Measurements from ENCODE around the gene CRYAA.
A peak's percentile ranks its signal among the peaks of the same experiment; 100 is the strongest.

CRYAA gene

DNA sequence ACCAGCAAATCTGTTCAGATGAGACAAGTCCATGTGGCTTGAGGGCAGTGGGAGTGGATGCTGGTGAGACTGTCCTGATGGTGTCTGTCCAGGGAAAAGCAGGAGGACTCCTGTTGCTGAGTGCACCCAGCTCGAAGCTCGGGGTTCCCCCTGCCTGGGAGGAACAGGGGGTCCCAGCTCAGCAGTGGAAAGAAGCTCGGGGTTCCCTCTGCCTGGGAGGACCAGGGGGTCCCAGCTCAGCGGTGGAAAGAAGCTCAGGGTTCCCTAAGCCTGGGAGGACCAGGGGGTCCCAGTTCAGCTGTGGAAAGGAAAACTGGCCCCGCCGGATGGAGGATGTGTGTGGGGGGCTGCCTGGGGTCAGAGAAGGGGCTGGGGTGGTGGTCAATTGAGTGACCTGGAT, 39.1 kb downstream of the CRYAA start:
- Histone ChIP-seq H3K79me1 (ENCODE audit: low read length) (no peaks in the 10 kb centered on the region), H3K9ac (ENCODE audit: low read length) (no peak overlapping the region), H3K27ac (ENCODE audit: low read depth, low read length) (no peak overlapping the region), H2BK15ac (replicated peaks; ENCODE audit: low read depth) (no peak overlapping the region), H4K5ac (ENCODE audit: low read length) (no peak overlapping the region), H3K27me3 (ENCODE audit: insufficient read depth, low read length, poor library complexity) (no peaks in the 10 kb centered on the region), H2AK5ac (ENCODE audit: low read length) (no peak overlapping the region), H4K8ac (ENCODE audit: low read depth, low read length) (no peak overlapping the region), H3K23ac (ENCODE audit: low read length) (no peak overlapping the region), H3K4ac (ENCODE audit: low read depth, low read length) (no peak overlapping the region), H3K56ac (ENCODE audit: low read length) (no peak overlapping the region), H3K4me2 (ENCODE audit: low read length) (no peak overlapping the region), H2BK120ac (ENCODE audit: low read depth, low read length) (no peak overlapping the region), H3K36me3 (ENCODE audit: control insufficient read depth, insufficient read depth, low read length) (no peaks in the 10 kb centered on the region), H3K4me1 (ENCODE audit: control insufficient read depth, low read depth, low read length) (peaks cover 3% of the 10 kb centered on the region), H3K79me2 (ENCODE audit: control insufficient read depth, insufficient read depth, low read length) (no peaks in the 10 kb centered on the region), H3K4me3 (ENCODE audit: low read length) (no peak overlapping the region), H2BK5ac (ENCODE audit: low read length) (no peak overlapping the region), H3K18ac (ENCODE audit: low read length) (no peak overlapping the region)
- DNase-seq, result no peak
- no CpG with 5 or more reads among the region's 6 CpGs for whole genome bisulfite sequencing (ENCODE audit: extremely low coverage, insufficient coverage, low lambda C conversion rate)

DNA sequence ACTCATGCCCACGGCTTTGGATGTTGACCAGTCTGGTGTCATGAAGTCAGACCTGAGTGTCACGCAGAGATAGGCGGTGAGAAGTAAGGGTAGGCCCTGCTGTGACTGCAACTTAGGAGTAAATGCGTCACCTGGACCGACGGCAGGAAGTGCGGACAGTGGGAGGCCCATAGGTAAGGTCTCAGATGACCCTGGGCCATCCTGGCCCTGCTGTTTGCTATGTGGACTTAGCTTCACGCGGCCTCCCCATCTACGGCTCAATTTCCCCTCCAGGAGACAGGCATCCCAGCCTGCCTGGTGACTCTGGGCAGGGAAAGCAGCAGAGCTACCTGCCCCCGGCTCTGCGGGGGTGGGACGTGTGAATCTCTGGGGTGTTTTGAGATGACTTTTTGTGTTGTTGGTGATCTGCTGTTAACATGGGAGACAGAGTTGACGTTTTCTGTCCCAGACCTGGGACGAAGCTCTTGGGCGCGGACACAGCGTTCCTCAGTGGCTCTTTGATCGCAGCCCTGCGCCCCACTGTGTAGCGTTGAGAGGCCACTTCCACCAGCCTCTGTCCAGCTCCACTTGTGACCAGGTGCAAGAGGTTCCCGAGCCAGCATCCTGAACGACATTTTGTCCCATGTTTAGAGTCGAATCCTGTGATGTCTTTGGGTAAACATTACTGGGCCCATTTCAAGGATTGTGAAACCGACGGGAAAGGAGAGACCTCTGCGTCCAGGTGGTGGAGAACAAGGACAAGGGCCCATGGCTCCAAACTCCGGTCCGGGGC, 39.9 kb downstream of the CRYAA start:
- no CpG with 5 or more reads among the region's 29 CpGs for WGBS (ENCODE audit: extremely low coverage, insufficient coverage, low lambda C conversion rate)
- H3K79me2 ChIP-seq (ENCODE audit: control insufficient read depth, insufficient read depth, low read length), result no peaks in the 10 kb centered on the region

GRCh38 chr21:43209575-43210453, 41.0 kb downstream of the CRYAA start:
- no peak overlapping the region for H4K5ac ChIP-seq (ENCODE audit: low read length)
- H3K4me3 ChIP-seq (ENCODE audit: low read length), result no peak overlapping the region
- H3K56ac ChIP-seq (ENCODE audit: low read length), result no peak overlapping the region
- no peaks in the 10 kb centered on the region for H3K27me3 ChIP-seq (ENCODE audit: insufficient read depth, low read length, poor library complexity)
- no peak overlapping the region for H3K18ac ChIP-seq (ENCODE audit: low read length)
- DNase-seq, result no peak
- H3K4ac ChIP-seq (ENCODE audit: low read depth, low read length), result no peak overlapping the region
- H3K9ac ChIP-seq (ENCODE audit: low read length), result no peak overlapping the region
- no CpG with 5 or more reads among the region's 36 CpGs for WGBS (ENCODE audit: extremely low coverage, insufficient coverage, low lambda C conversion rate)
- no peaks in the 10 kb centered on the region for H3K79me2 ChIP-seq (ENCODE audit: control insufficient read depth, insufficient read depth, low read length)
- H3K36me3 ChIP-seq (ENCODE audit: control insufficient read depth, insufficient read depth, low read length), result no peaks in the 10 kb centered on the region
- H3K27ac ChIP-seq (ENCODE audit: low read depth, low read length), result no peak overlapping the region
- H3K4me1 ChIP-seq (ENCODE audit: control insufficient read depth, low read depth, low read length), result peaks cover 3% of the 10 kb centered on the region
- no peak overlapping the region for H4K8ac ChIP-seq (ENCODE audit: low read depth, low read length)
- H2BK120ac ChIP-seq (ENCODE audit: low read depth, low read length), result no peak overlapping the region
- no peak overlapping the region for H2AK5ac ChIP-seq (ENCODE audit: low read length)
- H2BK15ac ChIP-seq (replicated peaks; ENCODE audit: low read depth), result no peak overlapping the region
- no peak overlapping the region for H3K4me2 ChIP-seq (ENCODE audit: low read length)
- H3K79me1 ChIP-seq (ENCODE audit: low read length), result no peaks in the 10 kb centered on the region
- H2BK5ac ChIP-seq (ENCODE audit: low read length), result no peak overlapping the region
- H3K23ac ChIP-seq (ENCODE audit: low read length), result no peak overlapping the region

More for the DNA sequence above, 39.9 kb downstream of the CRYAA start:
- peak; percentile 46 for DNase-seq
- Histone ChIP-seq H3K4me3 (ENCODE audit: low read length) (no peak overlapping the region), H2BK120ac (ENCODE audit: low read depth, low read length) (no peak overlapping the region), H2AK5ac (ENCODE audit: low read length) (no peak overlapping the region), H3K27me3 (ENCODE audit: insufficient read depth, low read length, poor library complexity) (no peaks in the 10 kb centered on the region), H4K5ac (ENCODE audit: low read length) (no peak overlapping the region), H3K27ac (ENCODE audit: low read depth, low read length) (no peak overlapping the region), H3K9ac (ENCODE audit: low read length) (no peak overlapping the region), H4K8ac (ENCODE audit: low read depth, low read length) (no peak overlapping the region), H3K56ac (ENCODE audit: low read length) (no peak overlapping the region), H3K79me1 (ENCODE audit: low read length) (no peaks in the 10 kb centered on the region), H3K23ac (ENCODE audit: low read length) (peak overlapping the region; percentile 89), H3K4me2 (ENCODE audit: low read length) (no peak overlapping the region), H3K18ac (ENCODE audit: low read length) (no peak overlapping the region), H2BK5ac (ENCODE audit: low read length) (no peak overlapping the region), H3K4ac (ENCODE audit: low read depth, low read length) (no peak overlapping the region), H2BK15ac (replicated peaks; ENCODE audit: low read depth) (no peak overlapping the region), H3K4me1 (ENCODE audit: control insufficient read depth, low read depth, low read length) (peaks cover 3% of the 10 kb centered on the region), H3K36me3 (ENCODE audit: control insufficient read depth, insufficient read depth, low read length) (no peaks in the 10 kb centered on the region)

DNA sequence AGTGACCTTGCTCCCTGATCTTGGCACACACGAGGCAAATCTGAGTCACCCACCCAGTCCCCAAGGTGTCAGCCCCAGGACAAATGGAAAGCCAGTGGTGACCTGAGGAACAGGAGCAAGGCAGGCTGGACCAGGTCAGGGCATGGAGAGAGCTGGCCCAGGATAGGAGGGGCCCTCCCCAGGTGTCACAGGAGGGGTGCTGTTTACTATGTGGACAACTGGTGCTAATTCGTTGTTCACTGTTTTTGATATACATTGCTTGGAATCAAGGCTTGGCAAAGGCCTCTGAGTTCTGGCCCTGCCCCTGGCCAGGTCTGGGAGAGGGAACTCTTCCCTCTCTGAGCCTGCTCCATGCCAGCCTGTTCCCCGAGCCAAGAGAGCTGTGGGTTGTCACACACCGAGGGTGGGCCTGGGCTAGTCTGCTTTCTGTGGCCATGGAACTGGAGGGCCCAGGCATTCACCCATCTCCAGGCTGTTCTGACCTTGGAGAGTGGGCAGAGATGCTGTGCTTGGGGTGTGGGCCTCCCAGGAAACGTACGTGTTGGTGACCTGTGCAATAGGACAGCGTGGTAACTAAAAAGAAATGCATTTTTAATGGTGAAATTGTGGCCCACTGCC, 41.8 kb downstream of the CRYAA start:
- Histone ChIP-seq H3K18ac (ENCODE audit: low read length) (no peak overlapping the region), H3K27ac (ENCODE audit: low read depth, low read length) (no peak overlapping the region), H3K27me3 (ENCODE audit: insufficient read depth, low read length, poor library complexity) (no peaks in the 10 kb centered on the region), H3K4me3 (ENCODE audit: low read length) (no peak overlapping the region), H3K56ac (ENCODE audit: low read length) (no peak overlapping the region), H4K5ac (ENCODE audit: low read length) (no peak overlapping the region), H2BK120ac (ENCODE audit: low read depth, low read length) (no peak overlapping the region), H4K8ac (ENCODE audit: low read depth, low read length) (no peak overlapping the region), H3K79me2 (ENCODE audit: control insufficient read depth, insufficient read depth, low read length) (no peaks in the 10 kb centered on the region), H3K9ac (ENCODE audit: low read length) (no peak overlapping the region), H3K36me3 (ENCODE audit: control insufficient read depth, insufficient read depth, low read length) (no peaks in the 10 kb centered on the region), H3K4me1 (ENCODE audit: control insufficient read depth, low read depth, low read length) (peaks cover 3% of the 10 kb centered on the region), H2BK5ac (ENCODE audit: low read length) (no peak overlapping the region), H3K79me1 (ENCODE audit: low read length) (no peaks in the 10 kb centered on the region), H3K23ac (ENCODE audit: low read length) (no peak overlapping the region), H2AK5ac (ENCODE audit: low read length) (no peak overlapping the region), H2BK15ac (replicated peaks; ENCODE audit: low read depth) (no peak overlapping the region), H3K4ac (ENCODE audit: low read depth, low read length) (no peak overlapping the region), H3K4me2 (ENCODE audit: low read length) (no peak overlapping the region)
- no peak for DNase-seq
- no CpG with 5 or more reads among the region's 7 CpGs for WGBS (ENCODE audit: extremely low coverage, insufficient coverage, low lambda C conversion rate)

GRCh38 chr21:43211072-43211759, 42.4 kb downstream of the CRYAA start:
- no peak overlapping the region for H3K4me3 ChIP-seq (ENCODE audit: low read length)
- WGBS (ENCODE audit: extremely low coverage, insufficient coverage, low lambda C conversion rate), result no CpG with 5 or more reads among the region's 21 CpGs
- H2AK5ac ChIP-seq (ENCODE audit: low read length), result no peak overlapping the region
- no peak overlapping the region for H3K18ac ChIP-seq (ENCODE audit: low read length)
- H3K79me2 ChIP-seq (ENCODE audit: control insufficient read depth, insufficient read depth, low read length), result no peaks in the 10 kb centered on the region
- H3K79me1 ChIP-seq (ENCODE audit: low read length), result no peaks in the 10 kb centered on the region
- no peak overlapping the region for H4K5ac ChIP-seq (ENCODE audit: low read length)
- H3K36me3 ChIP-seq (ENCODE audit: control insufficient read depth, insufficient read depth, low read length), result no peaks in the 10 kb centered on the region
- no peak overlapping the region for H3K4ac ChIP-seq (ENCODE audit: low read depth, low read length)
- H2BK120ac ChIP-seq (ENCODE audit: low read depth, low read length), result no peak overlapping the region
- H3K56ac ChIP-seq (ENCODE audit: low read length), result no peak overlapping the region
- no peak overlapping the region for H2BK15ac ChIP-seq (replicated peaks; ENCODE audit: low read depth)
- no peak overlapping the region for H3K4me2 ChIP-seq (ENCODE audit: low read length)
- no peak overlapping the region for H2BK5ac ChIP-seq (ENCODE audit: low read length)
- H3K23ac ChIP-seq (ENCODE audit: low read length), result no peak overlapping the region
- H3K9ac ChIP-seq (ENCODE audit: low read length), result no peak overlapping the region
- no peak overlapping the region for H3K27ac ChIP-seq (ENCODE audit: low read depth, low read length)
- H3K27me3 ChIP-seq (ENCODE audit: insufficient read depth, low read length, poor library complexity), result no peaks in the 10 kb centered on the region
- peaks cover 3% of the 10 kb centered on the region for H3K4me1 ChIP-seq (ENCODE audit: control insufficient read depth, low read depth, low read length)
- peak; percentile 49 for DNase-seq
- H4K8ac ChIP-seq (ENCODE audit: low read depth, low read length), result no peak overlapping the region

All from mesendoderm (in vitro differentiated cells).